Stimulated activated CD4-positive, alpha-beta T cell treated with anti-CD3 and anti-CD28 coated beads, Interleukin-15, amount 100 ng/mL, for 1 hour (primary cell): ENCODE results near the gene FUZ.
A peak's percentile ranks its signal among the peaks of the same experiment; 100 is the strongest.
"Not testable (repeated sequence)": the region's sequence is repeated elsewhere in the genome, so short reads cannot be mapped to it uniquely, and the experiment has no call there.

ENCODE experiments used
- DNase-seq, 2 donors: peaks; one replicate each; pipeline ENCODE4 v3.0.0-alpha.2; 2020; ENCODE audit warnings: low read depth in 1 of 2, low spot score in 1 of 2

Gene FUZ

DNA sequence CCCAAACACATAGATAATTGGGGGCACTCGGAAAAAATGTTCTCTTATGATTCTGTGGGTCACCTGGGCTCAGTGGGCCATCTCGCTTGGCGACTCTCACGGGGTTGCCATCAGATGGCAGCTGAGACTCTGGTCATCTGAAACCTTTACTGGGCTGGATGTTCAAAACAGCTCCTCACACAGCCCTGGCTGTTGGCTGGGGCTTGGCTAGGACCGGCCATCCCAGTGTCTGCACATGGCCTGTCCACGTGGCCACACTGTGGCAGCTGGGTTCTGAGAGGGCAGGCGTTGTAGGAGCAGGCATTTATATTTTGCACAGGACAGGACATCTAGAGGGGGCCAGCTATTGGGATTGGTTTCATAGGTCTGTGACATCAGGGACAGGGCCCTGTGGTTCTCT lies 20.5 kb upstream of the FUZ start:
- no peak for DNase-seq

DNA sequence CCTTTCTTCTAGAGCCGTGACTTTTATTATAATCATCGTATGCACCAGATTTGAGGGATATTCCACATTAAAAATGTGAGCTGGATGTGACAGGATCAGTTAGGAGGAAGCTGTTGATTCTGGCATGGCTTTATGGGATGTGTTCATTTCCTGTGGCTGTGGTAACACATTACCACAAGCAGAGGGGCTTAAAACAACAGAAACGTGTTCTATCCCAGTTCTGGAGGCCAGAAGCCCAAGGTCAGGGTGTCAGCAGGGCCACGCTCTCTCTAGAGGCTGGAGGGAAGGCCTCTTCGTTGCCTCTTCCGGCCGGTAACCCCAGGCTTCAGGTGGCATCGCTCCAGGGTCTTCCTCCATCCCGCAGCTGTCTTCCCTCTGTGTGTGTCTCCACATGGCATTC lies 19.5 kb upstream of the FUZ start:
- no peak for DNase-seq

DNA sequence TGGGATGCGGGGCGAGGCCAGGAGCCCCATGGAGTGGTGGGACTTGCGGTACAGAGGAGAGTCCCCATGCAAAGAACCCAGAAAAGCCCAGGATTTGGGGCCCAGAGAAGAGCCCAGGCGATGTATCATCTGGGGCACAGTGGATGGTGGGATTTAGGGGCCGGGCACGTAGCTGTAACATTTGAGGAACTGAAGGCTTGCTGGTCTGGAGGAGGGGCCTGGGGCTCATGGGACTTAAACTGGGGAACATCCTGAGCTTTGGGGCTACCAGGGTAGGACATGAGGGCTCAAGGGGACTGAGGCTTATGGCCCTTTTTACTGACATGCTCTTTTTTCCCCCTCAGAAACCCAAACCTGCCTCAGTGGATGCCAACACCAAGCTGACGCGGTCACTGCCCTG lies 18.5 kb upstream of the FUZ start:
- no peak for DNase-seq

DNA sequence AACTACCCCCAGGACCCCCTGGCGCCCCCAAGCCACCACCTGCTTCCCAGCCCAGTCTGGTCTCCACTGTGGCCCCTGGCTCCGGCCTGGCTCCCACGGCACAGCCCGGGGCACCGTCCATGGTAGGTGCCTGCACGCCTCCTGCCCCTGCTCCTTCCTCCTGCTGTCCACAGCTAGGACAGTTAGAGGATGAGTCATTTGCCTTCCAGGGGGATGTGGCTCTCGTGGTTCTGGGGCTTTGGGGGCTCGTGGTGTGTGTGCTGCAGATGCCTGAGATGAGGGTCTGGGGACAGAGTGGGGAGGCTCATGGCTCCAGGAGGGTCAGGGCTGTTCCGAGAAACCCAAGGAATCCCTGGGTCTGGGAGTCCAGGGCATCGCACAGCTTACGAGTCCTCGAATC lies 17.7 kb upstream of the FUZ start:
- DNase-seq, result no peak

DNA sequence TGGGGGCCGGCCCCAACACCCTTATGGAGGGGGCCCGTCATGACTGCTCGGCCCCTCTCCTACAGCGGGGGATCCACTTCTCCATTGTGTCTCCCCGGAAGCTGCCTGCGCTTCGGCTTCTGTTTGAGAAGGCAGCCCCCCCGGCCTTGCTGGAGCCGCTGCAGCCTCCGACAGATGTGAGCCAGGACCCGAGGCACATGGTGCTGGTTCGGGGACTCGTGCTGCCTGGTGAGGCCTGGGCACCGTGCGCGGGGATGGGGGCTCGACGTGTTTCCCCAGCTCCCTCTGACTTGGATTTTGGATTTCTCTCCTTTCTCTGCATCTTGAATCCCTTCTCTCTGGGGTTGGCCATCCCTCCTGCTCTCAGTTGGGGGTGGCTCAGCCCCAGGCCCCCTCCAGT lies 16.6 kb upstream of the FUZ start:
- no peak for DNase-seq

DNA sequence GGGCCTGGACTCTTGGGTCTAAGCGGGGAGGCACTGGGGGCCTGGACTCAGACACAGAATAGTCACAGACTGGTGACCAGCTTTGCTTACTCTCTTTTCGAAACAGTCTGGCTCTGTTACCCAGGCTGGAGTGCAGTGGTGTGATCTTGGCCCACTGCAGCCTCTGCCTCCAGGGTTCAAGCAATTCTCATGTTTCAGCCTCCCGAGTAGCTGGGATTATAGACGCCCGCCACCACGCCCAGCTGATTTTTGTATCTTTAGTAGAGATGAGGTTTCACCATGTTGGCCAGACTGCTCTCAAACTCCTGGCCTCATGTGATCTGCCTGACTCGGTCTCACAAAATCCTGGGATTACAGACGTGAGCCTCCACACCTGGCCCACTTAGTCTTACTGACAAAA lies 16.1 kb upstream of the FUZ start:
- DNase-seq, result no peak

DNA sequence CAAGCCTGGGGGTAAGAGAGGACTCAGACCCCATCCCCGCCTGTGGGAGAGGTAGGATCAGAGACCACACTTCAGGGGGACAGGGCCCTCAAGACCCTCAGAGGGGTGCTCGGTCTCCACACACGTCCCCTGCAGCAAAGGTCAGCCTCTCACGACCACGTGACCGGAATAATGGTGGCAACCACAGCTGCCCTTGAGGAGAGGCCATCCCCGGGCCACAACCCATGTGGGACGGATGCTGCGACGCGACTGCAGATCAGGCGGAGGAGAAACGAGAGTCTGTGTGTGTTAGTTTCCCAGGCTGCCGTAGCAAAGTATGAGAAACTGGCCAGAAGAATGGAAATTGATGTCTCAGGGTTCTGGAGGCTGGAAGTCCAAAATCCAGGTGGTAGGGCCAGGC lies 13.9 kb upstream of the FUZ start:
- no peak for DNase-seq

DNA sequence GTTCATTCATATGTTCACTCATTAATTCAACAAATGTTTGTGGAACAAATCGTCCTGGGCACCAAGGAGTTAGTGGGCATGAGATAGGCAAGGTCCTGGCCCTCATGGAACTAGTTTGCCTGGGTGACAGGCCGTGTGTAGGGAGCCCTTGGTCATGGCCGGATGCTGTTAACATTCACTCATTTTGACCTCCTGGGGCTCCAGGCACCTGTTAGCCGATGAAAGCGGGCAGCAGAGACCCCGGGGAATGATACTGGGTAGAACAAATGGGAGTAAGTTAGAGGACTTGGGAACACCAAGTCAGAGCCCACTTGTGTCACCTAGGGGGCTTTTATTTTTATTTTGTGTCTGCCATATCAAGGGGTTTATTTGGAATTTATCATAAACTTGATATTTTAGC lies 11.6 kb upstream of the FUZ start:
- no peak for DNase-seq

DNA sequence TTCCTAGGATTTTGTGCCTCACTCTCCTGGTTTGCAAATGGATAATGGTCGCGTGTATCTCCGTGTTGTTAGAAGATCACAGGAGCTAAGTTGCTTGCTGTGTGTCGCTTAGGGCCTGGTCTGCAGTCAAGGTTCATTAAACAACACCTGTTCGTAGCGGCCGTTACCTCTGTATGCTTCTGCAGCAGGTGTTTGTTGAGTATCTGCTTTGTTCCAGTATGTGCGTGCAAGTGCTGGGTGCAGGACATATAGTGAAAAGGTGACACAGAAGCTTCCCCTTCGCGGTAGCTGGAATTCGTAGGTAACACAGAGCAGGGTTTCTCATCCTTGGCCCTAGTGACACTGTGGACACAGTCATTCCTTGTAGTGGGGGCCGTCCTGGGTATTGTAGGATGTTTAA lies 10.4 kb upstream of the FUZ start:
- DNase-seq, result no peak

DNA sequence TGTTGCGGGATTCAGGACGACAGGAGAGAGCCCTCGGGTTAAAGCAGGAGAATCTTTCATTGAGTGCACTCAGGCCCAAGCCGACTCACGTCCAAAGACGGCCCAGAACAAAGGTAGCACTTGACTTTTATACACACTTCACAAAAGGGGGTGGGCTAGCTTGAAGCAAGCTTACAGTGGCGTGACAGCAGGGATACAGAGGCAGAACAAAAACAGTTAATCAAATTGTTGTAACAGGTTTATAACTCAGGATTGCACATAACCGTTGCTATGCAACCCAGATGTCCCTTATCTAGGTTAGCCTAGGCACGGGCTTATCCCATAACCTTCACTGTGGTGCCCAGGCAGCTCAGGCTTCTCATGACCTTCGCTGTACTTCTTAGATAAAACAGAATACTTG lies 7.0 kb upstream of the FUZ start:
- no peak for DNase-seq

DNA sequence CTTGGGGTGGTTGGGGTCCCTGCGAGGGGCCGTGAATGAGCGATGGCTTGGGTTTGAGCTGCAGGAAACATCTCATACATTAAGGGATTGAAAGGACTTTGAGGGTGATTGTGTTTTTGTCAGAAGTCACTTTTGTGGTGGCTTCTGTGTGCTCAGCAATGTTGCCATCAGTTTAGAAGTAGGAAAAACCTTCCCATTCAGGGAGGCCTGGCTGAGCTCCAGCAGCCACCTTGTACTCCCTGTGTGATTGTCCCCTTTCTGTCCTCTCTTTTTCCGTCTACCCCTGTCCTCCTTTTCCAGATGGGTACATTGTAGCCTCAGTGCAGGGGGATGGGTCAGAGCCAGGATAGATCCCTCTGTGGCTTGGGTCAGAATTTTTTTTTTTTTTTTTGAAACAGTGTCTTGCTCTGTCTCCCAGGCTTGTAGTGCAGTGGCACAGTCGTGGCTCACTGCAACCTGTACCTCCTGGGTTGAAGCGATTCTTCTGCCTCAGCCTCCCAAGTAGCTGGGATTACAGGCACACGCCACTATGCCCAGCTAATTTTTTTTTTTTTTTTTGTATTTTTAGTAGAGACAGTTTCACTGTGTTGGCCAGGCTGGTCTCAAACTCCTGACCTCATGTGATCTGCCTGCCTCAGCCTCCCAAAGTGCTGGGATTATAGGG lies 6.5 kb upstream of the FUZ start:
- not testable (repeated sequence) for DNase-seq

DNA sequence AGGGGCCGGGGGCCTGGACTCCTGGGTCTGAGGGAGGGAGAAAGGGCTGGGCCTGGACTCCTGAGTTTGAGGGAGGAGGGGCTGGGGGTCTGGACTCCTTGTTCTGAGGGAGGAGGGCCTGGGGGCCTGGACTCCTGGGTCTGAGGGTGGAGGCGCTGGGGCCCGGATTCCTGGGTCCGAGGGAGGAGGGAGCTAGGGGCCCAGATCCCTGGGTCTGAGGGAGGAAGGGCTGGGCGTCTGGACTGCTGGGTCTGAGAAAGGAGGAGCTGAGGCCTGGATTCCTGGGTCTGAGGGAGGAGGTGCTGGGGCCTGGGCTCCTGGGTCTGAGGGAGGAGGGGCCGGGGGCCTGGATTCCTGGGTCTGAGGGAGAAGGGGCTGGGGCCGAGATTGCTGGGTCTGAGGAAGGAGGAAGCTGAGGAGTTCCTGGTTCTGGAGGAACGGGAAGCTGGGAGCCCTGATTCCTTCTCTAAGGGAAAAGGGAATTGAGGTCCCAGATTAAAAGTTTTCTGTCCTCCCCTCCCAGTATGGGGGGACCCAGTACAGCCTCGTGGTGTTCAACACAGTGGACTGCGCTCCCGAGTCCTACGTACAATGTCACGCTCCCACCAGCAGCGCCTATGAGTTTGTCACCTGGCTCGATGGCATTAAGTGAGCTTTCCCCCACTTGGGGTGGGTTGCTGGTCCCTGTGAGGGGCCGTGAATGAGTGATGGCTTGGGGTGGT lies 5.7 kb upstream of the FUZ start:
- DNase-seq, result no peak

DNA sequence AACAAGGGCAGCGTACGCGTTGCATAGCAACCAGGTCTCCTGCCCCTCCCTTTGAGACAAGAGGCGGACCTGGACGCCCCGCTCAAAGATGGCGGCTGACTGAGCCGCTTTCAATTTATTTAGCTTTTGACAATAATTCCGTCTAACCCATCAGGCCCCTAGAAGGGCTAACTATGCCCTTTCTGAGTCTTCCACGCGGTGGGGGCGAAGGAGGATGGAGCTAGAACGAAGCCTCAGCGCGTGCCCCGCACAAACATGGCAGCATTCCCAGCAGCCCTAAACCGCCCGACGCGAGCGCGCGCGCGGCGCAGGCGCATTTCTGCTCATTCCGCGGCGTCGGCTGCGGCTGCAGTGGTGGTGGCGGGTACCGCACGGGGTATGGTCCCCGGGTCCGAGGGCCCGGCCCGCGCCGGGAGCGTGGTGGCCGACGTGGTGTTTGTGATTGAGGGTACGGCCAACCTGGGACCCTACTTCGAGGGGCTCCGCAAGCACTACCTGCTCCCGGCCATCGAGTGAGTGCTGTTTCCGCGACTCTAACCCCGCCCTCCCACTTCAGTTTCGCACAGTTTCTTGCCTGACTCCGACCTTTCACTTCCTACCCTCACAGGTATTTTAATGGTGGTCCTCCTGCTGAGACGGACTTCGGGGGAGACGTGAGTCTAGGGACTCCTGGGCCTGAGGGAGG lies 5.0 kb upstream of the FUZ start, which contains the start of gene MED25:
Gene MED25 (plus strand): TSS at position 326 of the 685 bp plus-strand sequence. CDS start 53 bp downstream, at position 379.
- peak; percentile 79 to 82 for DNase-seq

DNA sequence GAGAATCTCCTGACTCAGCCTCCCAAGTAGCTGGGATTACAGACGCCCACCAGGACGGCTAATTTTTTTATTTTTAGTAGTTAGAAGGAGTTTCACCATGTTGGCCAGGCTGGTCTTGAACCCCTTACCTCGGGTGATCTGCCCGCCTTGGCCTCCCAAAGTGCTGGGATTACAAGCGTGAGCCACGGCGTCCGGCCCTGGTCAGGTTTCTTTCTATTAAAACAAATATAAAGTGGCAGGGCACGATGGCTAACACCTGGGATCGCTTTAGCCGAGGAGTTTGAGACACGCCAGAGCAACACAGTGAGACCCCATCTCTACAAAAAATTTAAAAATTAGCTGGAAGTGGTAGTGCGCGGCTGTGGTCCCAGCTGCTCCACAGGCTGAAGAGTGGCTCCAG lies 3.5 kb upstream of the FUZ start:
- no peak for DNase-seq

DNA sequence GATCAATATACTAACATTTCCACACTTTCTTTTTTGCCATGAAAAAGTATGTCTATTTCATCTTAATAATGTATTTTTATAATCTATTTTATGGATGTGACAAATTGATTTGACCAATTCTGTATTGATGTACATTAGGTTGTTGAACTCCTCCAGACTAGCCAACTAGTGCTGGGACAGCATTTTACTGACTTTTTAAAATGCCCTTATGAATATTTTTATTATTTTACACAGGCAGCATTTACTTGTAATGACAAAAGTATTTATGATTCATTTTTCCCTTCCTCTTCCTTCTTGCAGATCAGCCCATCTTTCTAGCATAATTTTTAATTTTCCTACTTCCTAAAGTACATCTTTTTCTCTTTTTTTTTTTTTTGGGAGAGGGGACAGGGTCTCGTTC lies 918 bp upstream of the FUZ start:
- DNase-seq, result no peak

DNA sequence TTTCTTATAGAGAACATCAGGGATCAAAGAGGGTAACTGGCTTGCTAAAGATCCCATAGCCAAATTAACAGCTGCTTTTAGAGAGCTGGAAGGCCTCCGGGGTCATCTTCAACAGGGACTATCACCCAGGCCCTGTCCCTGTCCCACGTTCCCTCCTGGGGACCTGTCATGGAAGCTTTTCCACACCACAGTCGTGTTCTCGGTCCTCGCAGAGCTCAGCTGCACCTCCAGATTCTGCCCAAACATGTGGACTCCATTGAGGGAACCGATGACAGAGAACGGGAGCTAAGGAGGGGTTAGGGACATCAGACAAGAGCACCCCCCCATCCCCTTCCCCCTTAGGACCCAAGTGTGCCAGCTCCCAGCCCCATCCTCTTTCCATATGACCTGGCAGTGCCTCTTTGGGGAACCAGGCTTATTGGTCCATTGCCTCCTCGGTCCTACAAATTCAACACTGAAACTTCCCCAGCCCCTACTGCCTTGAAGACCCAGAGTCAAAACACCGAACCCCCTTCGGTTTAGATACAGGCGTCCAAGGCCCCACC lies 568 bp downstream of the FUZ start:
- DNase-seq, result no peak

DNA sequence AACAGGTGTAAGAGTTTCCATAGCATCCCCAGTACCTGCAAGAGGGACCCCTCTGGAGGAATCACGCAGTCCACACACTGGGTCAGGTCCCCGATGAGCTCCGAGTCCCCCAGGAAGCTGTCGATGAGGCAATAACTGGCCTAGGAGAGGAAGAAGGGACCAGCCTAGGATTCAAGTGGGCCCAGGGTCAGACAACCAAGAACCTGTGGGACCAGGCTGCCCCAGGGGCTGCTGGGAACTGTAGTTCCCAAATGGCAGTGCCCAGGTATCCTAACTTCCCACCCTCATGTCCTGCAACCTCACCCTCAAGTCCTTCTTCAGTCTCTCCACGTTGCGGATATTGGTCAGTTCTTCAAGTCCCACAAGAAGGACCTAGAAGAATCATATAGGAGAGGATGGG lies 1.8 kb downstream of the FUZ start:
- DNase-seq, result no peak

DNA sequence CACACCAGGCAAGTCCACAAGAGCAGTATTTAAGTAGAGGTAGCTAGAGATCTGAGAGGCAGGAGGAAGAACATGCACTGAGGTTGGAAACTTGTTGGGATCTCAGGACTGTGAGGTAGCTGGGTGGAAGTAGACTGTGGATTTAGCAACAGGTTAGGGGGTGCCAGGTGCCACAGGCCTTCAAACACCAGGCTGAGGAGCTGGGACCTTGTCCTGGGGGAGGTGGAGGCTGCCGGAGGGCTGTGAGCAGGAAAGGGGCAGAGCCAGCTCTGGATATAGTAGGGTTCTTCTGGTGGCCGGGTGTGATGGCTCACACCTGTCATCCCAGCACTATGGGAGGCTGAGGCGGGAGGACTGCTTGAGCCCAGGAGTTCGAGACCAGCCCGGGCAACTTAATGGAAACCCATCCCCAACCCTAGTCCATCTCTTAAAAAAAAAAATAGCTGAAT lies 3.1 kb downstream of the FUZ start:
- DNase-seq, result no peak

DNA sequence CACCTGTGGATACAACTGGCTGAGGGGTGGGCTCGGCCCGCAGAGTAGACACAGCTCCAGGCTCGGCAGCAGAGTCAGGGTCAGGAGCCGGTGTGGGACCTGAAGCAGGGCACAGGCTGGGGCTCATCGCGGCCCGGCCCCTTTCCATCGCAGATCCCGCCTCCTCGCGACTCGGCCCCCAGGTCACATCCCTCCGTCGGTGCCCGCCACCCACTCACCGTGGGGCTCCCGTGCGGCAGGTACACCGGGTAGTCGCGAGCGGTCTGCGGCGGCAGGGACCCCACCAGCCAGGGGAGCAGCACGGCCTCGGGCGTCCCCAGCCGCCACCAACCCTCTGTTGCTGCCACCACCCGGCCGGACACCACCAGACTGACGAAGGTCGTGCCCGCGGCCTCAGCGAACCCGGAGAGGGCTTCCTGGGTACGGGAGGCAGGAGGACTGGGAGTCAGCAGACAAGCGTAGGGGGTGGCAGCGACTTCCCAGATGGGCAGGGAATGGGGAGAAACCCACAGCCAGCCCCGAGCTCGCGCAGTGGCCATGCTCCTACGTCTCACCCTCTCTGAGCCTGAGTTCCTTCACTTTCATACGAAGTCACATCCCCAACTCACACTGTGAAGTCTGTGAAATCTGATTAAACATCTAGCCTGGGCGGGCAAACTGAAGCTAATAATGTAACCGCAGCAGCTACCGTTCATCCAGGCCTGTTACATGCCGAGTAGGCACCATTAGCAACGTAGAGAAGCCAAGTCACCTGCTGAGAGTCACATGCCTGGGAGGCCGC lies 3.7 kb downstream of the FUZ start:
- peak in 1 of 2 donors; percentile 31 for DNase-seq

DNA sequence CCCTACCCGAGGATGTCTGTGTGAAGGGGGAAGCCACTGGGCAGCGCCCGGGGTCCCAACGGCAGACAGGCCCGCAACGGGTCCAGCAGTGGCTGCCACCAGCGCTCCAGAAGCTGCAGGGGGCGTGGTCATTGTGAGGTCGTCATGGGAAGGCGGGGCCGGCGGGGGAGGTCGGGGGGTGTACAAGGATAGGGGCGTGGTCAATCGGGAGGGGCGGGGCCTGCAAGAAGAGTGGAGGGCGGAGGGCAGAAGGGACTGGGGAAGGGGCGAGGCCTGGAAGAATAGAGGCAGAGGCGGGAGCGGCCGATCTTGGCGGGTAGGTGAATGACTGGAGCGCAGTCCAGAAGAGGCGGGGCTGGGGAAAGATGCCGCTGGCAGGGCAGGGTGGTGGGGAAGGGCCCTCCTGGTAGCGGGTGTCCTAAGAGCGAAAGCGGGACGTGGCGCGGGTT lies 4.4 kb downstream of the FUZ start:
- DNase-seq, result peak; percentile 74 to 78
